ENCODE data around the gene TMED4.
"Not testable (repeated sequence)": the region's sequence is repeated elsewhere in the genome, so short reads cannot be mapped to it uniquely, and the experiment has no call there.

Gene TMED4

DNA sequence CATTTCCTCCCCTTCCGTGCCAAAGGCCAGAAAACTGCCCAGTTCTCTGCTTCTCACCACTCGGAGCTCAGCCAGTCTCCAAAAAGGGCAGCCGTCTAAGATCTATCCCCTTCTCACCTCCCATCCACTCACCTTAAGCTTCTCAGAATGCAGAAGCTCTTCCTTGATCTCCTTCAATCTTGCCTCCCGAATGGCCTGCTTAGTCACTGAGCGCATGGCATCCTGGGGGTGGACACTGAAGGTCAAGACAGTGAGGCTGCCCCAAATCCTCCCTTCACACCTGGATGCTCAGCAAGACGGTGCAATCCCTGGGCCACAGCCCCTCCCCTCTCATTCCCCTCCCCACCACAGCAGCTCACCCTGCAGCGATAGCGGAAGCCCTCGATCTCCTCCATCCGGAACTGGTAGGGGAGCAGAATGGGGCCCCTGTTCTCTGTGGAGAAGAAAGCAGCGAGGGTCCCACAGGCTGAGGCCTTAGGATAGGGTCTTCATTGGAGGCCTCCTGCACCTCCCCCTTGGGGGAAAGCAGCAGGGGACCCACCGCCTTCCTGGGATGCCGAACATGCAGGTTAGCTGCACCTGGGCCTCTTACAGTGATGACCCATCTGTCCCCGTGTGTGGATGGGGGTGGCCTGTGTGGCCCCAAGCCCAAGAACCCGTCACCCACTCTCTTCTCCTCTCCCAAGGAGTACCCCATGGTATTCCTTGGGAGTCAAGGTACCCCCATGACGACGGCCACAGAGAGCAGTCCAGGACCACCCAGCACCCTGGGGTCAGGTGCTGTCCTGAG, 13.1 kb downstream of the TMED4 start:
- no peak for DNase-seq

DNA sequence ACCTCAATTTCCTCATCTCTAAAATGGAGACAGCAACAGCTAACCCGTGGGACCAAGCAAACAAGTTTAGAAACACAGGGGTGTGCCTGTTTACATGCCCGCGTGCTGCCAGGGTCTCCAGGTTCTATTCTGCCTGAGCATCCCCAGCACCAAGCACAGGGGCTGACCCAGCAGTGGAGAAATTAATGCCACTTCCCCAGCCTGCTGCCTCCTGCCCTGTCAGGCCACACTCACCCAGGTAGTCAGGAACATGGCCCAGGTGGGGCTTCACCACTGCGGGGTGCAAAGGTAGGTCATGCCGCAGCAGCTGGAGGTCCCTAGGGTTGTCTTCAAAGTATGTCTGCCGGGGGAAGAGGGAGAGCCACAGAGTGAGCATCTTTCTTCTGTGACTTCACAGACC, 14.1 kb downstream of the TMED4 start:
- DNase-seq = no peak

DNA sequence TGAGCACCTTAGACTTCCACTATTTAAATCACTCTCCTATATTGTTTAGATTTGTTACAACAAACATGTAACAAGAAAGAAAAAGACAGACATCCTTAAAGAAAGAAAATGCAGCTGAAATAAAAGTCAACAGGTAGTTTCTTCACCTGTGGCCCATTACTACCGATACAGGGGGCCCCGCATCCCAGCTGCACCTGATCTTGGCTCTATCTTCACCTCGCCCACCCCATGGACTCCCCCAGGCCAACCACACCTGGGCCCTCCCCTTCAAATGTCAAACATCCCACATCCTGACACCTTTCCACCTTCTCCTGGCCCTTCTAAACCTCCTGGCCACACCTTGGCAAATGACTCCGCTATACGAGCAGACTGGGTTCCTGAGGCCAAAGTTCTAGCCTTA, 15.4 kb downstream of the TMED4 start:
- no peak for DNase-seq

DNA sequence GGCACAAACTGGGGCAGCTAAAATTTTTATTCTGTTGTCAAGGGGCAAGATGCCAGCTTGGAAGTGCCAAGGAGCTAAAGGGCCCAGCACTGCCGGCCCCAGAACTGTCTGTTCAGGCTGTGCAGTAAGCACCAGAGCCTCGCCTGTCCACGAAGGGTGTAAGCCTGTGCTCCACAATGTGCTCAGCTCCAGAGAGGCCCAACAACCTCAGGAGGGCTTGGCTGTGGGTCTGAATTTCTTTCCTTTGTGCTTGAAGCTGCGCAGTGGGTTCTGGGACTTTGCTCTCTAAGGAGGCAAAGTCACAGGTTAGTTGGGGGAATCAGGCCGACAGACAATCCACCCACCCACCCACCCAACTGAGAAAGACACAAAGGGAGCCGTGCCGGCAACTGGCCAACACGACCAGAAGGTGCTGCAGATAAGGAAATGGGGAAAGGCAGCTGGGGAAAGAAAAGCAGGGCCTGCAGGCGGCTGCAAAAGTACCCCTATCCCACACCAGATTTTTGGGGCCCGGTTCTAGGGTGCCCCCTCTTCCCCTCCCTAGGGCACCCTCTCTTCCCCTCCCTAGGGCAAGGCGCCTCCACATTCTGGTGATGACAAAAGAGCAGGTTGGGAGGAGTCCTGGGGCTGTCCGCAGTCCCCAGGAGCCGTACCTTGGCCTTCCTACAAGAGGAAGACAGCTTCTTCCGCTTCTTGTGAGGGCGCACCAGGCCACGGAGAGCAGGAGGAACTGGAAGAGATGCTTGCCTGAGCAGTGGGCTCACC, 16.1 kb downstream of the TMED4 start:
- DNase-seq = peak; percentile 54

DNA sequence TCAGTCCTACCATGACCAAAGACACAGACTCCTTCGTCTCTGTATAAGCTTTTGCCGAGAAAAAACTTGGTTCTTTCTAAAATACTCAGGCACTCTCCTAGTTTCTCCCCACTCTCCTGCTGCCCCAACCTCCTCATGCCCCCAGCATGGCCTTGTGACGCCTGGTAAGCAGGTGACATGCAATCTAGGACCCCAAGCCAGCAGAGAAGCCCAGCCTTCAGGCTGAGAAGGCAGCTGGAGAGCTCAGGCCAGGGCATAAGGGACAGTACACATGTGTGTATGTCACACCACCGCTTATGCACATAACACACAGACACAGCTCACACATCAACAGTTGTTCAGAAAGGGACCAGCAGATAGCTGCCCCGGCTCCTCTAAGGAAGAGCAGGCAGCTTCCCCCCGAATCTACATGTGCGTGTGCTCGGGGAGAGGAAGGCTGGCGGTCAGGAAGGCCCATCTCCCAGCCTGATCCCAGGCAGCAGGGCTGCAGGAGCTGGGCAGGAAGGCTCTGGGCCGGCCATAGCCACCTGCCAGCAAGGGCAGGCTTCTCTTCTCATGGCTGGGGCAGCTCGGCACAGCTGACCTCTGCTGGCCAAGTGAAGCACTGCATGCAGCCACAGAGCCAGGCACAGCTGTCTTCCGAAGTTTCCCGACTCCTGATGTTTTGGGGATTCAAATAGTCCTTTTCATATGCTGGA, 16.8 kb downstream of the TMED4 start:
- DNase-seq = peak; percentile 75

DNA sequence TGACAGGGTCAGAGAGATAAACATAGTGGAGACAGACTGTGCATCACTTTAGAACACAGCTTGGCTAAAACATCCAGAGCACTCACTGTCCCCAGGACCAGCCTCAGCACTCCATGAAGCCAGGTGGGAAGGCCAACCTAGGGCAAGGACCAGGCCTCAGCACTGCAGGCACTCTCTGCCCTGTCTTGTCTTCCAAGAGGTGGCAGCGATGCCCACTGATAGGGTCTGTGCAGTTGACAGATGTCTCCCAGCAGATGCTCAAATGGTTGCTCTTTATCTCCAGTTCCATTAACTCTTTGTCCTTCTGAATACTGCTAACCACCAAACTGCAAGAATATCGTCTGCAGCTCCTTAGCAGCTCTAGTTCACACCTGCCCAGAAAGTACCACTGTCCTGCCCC, 17.4 kb downstream of the TMED4 start:
- no peak for DNase-seq

DNA sequence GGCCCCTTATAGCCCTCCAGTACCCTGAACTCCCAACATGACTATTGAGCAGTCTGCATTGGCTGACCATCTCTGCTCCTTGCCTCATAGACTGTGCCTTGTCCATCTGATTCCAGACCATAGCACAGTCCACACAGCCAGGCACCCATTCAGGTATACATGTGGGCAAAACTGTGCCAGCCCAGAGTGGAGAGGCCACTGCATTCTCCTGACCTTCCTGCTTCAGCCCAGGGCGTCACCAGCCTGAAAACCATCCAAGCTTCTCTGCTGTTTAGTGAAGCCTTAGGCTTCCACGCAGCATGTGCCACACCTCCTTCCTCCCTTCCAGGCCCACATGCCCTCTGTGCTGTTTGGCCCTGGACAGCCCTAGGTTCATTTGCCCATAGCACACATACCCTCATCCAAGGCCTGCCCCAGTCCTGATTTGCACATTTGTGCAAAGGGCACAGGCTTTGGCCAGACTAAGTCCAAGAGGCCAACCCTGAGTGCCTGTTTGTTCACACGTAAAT, 18.8 kb downstream of the TMED4 start:
- DNase-seq = no peak

DNA sequence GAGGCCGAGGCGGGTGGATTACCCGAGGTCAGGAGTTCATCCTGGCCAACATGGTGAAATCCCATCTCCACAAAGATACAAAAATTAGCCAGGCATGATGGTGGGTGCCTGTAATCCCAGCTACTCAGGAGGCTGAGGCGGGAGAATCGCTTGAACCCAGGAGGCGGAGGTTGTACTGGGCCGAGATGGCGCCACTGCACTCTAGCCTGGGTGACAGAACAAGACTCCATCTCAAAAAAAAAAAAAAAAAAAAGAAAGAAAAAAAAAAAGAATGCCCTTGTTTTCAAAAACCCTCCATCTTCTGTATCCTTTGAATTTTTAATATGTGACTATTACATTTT, 19.4 kb downstream of the TMED4 start:
- not testable (repeated sequence) for DNase-seq

DNA sequence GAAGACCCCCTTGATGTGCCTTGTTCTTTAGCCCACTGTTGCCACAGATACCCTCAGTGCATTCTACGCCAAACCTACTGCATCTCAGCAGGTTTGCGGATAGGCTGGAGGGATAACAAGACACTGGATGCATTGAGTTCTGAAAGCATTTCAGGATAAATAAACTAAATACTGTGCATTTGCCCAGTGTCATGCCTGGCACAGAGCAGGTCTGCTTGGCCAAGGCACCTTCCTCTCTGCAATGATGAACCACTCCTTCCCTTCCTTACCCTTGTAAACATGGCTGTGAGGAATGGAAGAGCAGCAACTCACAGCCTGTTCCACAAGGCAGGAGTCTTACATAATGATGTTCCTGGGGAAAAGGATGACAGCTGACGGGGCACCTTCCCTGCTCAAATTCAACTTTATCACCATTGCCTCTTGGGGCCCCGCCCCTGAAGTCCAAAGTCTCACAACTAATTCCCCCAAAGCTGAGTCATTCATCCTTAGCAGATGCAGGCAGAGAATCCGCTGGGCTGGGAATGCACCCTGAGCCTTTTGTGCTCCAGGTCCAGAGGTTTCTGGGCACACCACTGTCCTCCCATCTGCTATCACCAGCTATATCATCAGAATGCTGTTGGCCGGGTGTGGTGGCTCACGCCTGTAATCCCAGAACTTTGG, 19.9 kb downstream of the TMED4 start:
- peak; percentile 73 for DNase-seq

DNA sequence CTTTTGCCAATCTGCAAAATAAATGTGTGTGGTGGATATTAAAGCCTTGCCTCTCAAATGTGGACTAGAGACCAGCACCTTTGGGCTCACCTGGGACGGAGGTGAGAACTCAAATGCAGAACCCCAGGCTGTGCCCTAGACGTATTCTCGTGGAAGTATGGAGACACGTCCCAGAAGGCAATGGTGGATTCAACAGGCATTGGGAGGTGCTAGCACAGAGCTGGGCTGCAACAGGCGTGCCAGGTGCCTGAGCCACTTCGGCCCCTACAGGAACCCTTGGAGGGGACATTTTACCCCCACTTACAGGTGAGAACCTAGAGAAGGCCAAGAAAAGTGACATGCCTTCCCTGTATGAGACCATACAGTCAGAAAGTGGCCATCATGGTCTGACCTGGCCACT, 20.6 kb downstream of the TMED4 start:
- no peak for DNase-seq

DNA sequence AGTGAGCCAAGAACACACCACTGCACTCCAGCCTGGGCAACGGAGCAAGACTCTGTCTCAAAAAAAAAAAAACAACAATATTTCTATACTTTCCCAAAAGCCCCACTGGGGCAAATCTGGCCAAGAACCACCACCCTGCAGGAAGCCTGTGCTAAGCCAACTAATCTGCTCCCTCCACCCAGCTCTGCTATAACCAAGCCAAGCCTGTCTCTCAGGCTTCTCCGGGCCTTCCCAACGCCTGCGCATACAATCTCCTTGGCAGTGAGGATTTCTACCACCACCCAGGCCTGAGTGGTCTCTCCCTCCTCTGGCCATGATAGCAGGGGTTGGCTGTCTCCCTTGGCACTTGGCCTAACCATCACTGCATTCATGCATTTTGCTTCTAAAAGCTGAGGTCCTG, 22.5 kb downstream of the TMED4 start:
- peak; percentile 25 for DNase-seq

DNA sequence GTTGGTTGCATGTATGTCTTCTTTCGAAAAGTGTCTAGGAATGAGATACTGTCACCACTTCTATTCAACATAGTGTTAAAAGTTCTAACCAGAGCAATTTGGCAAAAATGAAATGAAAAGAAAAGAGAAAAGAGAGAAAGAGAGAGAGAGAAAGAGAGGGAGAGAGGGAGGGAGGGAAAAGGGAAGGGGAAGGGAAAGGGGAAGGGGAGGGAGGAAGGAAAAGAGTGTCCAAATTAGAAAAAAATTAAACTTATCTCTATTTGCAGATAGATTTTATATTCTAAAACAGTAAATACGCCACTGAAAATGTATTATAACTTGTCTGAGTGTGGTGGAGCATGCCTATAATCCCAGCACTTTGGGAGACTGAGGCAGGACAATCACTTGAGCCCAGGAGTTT, 24.5 kb downstream of the TMED4 start:
- no peak for DNase-seq

DNA sequence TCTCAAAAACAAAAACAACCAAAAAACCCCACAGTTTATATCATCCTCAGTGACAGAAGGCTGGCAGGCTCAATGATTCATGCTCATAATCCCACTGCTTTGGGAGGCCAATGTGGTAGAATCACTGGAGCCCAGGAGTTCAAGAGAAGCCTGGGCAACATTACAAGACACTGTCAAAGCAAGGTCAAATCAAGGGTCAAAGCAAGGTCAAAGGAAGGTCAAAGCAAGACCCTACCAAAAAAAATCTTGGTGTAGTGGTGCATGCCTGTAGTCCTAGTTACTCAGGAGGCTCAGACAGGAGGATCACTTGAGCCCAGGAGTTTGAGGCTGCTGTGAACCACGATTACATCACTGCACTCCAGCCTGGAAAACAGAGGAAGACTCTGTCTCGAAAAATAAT, 26.7 kb downstream of the TMED4 start:
- DNase-seq = no peak

DNA sequence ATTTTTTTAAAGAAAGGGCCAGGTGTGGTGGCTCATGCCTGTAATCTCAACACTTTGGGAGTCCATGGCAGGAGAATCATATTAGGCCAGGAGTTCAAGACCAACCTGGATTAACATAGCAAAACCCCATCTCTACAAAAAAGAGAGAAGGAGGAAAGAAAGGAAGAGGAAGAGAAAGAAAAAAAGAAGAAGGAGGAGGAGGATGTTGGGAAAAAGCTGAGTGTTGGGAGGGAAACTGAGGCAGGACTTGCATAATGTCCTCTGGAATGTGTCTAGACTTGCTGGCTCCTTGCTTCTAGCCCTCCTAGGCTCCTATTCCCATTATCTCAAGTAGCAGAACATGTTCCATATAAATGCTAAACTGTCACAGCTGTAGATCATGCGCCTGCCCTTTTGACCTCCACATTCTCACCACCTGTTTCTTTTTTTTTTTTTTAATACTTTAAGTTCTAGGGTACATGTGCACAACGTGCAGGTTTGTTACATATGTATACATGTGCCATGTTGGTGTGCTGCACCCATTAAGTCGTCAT, 29.5 kb downstream of the TMED4 start:
- not testable (repeated sequence) for DNase-seq

DNA sequence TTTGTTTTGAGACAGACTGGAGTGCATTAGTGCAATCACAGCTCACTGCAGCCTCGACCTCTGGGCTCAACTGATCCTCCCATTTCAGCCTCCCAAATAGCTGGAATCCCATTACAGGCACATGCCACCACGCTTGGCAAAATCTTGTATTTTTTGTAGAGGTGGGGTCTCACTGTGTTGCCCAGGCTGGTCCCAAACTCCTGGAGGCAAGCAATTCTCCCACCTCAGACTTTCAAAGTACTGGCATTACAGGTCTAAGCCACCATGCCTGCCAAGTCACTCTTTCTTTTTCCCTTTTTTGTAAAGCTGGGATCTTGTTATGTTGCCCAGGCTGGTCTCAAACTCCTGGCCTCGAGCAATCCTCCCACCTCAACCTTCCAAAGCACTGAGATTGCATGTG, 32.6 kb downstream of the TMED4 start:
- no peak for DNase-seq

DNA sequence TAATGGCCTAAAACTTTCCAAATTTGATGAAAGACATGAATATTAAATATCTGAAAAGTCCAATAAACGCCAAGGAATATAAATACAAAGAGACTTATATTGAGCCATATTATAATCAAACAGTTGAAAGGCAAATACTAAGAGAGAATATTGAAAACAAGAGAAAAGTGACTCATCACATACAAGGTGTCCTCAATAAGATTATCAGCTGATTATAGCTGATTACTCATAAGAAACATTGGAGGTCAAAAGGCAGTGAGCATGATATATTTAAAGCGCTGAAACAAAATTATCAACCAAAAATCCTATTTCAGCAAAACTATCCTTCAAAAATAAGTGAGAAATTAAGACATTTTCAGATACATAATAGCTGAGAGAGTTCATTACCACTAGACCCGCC, 33.1 kb downstream of the TMED4 start:
- no peak for DNase-seq

DNA sequence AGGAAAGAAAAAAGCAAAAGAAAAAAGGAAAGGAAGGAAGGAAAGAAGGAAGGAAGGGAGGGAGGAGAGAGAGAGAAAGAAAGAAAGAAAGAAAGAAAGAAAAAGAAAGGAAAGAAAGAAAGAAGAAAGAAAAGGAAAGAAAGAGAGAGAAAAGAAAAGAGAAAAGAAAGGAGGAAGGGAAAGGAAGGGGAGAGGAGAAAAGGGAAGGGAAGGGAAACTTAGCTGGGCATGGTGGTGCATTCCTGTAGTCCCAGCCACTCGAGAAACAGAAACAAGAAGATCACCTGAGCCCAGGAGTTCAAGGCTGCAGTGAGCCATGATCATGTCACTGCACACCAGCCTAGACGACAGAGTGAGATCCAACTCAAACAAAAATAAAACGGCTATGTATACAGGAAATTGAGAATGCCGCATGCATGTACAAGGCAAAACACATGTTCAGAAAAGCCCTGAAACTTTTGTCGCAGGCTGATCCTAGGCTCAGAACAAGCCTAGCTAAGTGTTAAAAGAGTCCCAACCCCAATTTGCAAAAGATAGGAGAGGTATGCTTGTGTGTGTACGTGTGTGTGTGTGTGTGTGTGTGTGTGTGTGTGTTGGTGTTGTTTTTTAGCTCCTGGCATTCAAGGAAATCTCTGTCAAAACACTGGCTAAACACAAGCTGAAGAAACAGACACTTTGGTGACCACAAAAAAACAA, 34.3 kb downstream of the TMED4 start:
- no peak for DNase-seq

DNA sequence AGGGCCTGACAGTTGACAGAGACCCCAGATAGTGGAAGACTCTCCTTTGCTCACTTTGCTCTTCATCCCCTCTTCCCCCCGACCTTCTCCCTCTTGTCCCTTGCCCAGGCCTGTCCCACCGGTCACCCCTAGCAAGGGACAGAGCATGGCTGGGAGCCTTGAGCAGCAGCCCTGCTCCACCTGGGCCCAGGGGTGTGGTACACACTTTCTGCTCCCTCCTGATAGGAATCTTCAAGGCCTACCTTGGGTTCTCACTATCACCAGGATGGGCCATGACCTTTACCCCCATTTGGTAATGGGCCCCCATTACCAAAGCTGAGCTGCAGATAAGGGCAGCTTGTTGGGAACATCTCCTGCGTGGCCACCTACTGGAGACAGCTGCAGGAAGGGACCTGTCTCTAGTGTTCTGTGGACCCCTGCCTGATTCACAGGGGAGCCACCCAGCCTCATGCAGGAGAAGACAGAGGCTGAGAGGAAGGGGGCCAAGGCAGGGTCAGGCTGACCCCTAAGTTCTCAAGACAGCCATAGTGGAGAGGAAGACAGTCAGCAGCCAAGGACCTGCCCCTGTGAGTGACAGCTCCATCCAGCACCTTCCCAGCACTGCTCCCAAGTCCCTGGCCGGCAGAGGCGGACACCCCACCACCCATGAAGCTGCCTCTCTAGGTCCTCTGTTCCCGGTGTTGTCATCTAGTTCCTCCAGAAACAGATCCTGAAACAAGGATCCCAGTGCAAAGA, 40.0 kb downstream of the TMED4 start:
- no peak for DNase-seq

DNA sequence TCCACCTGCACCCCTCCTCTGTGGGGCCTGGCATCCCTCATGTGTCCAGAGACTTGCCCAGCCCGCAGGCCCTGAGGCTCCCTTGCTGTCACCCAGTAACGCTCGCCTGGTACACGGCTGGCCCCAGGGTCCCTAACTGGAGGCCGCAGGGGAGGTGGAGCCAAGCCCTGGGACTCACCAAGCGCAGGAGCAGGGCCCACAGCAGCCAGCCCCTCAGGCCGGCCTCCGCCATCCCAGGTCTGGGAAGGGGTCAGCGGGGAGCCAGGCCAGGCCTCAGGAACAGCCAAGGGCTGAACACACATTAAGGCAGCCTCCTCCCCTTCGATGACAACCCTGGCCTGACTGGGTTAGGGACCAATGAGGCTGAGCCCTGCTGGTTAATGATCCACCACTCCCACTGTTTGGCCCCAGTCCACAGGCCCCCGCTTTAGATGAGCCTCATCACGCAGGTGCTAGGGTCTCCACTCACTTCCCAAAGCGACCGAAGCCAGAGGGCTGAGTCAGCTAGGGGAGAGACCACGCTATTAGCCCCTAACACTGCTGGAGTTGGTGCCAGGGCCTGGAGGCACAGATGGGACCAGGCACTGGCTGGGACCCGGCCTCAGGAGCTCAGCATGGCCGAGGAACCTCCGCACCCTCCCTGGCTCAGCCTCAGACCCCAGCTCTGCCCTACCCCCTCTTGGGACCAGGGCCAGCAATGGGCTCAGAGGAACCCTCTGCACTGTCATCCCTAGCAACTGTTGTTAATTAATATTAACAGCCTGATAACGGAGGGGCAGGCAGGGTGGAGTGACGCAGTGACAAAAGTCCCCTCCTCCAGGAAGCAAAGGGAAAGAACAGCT, 40.8 kb downstream of the TMED4 start, which contains the start of gene NPC1L1:
TSS of gene NPC1L1 (minus strand) at position 303 of the 842 bp plus-strand sequence. CDS start at position 232, 71 bp downstream.
- no peak for DNase-seq

DNA sequence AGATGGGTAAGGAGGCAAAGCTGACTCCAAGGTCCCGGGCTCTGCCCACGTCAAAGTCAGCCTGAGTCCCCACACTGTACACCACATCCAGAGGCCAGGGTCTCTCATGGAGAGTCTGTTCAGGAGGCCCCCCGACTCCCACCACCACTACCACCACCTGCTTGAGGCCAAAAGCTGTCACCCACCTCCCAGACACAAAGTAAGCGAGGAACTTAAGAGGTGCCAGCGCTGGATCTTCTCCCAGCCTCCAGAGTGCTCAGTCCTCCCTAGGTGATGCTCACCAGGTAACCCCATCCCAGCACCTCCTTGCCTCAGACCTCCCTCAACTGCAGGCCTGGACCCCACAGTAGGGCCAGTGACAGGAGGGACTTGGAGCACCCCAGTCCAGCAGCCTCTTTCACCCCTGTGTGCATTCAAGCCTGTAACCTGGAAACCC, 41.4 kb downstream of the TMED4 start:
- DNase-seq = no peak
